GM12878 (cell line): ENCODE data around the gene DTD1. TPM values are rescaled to one million over a fixed set of nuclear protein-coding genes. Genes with fewer than 3 reads are reported as not detected.

Source experiments
- ATAC-seq: fragments of 200-7000 bp; cut with Tn5 transposase; 3 replicates; pipeline ENCODE4 v1.9.1; 2020; ENCODE audit warnings: mild to moderate bottlenecking, moderate library complexity
- BruUV-seq: library from RNA; stranded (reverse); fragments of 400-500 nt; replicated peaks from 2 replicates; lab custom pipeline; 2021; lab: Mats Ljungman, UMichigan
- CTCF ChIA-PET: fragments of 300-600 bp; sonication (Branson Sonifier 250); formaldehyde crosslinking; extraction: SDS; loops from one replicate; lab custom pipeline; 2021; ENCODE audit warnings: inconsistent platforms; lab: Yijun Ruan, JAX
- POLR2A ChIA-PET: fragments of 350-600 bp; formaldehyde crosslinking; extraction: SDS; loops from one replicate; lab custom pipeline; 2021; ENCODE audit warnings: inconsistent platforms; lab: Charles Lee
- RAD21 ChIA-PET: fragments of 300-600 bp; sonication (Branson Sonifier 250); formaldehyde crosslinking; loops from one replicate; lab custom pipeline; 2023; ENCODE audit warnings: antibody characterized with exemption; ENCODE audit not compliant: unreplicated experiment; lab: Charles Lee
- SMC1A ChIA-PET: fragments of 300-600 bp; sonication (Branson Sonifier 250); formaldehyde crosslinking; loops from one replicate; lab custom pipeline; 2023; ENCODE audit not compliant: unreplicated experiment, uncharacterized antibody; lab: Charles Lee
- DNase-seq: peaks from one replicate; pipeline ENCODE4 v3.0.0-alpha.2; 2011; ENCODE audit warnings: low read depth, low spot score
- FAIRE-seq: peaks from 3 replicates; lab custom pipeline; 2011; peaks lifted over from hg19 to GRCh38; lab: Jason Lieb, UNC
- H2AFZ ChIP-seq: 2 replicates; pipeline ENCODE4 v1.6.0; 2011; ENCODE audit warnings: low read depth, low read length, control low read depth; ENCODE audit not compliant: control insufficient read depth
- H3K27ac ChIP-seq: 2 replicates; pipeline ENCODE4 v1.5.1; 2011; ENCODE audit warnings: control low read depth; ENCODE audit not compliant: control insufficient read depth, insufficient read depth
- H3K27me3 ChIP-seq, 2 experiments: replicated peaks in 1 of 2; 2 replicates each; pipeline versions ENCODE4 v1.6.0 to v1.6.1; 2011; ENCODE audit warnings: low read length in 1 of 2; ENCODE audit not compliant: control insufficient read depth in 2 of 2, insufficient read depth in 2 of 2
- H3K36me3 ChIP-seq, 2 experiments: 2 replicates each; pipeline ENCODE4 v1.5.1; 2011; ENCODE audit warnings: low read length in 1 of 2; ENCODE audit not compliant: control insufficient read depth in 2 of 2, insufficient read depth in 2 of 2
- H3K4me1 ChIP-seq: 2 replicates; pipeline ENCODE4 v1.6.1; 2011; ENCODE audit warnings: mild to moderate bottlenecking, low read length, moderate library complexity, mixed read lengths; ENCODE audit not compliant: control insufficient read depth, insufficient read depth
- H3K4me2 ChIP-seq: 2 replicates; pipeline ENCODE4 v1.6.0; 2011; ENCODE audit warnings: control low read depth; ENCODE audit not compliant: control insufficient read depth, insufficient read depth
- H3K4me3 ChIP-seq: fragments of 200-600 bp; sonication (generic); 2 replicates; pipeline ENCODE4 v1.5.1; 2016
- H3K79me2 ChIP-seq: 2 replicates; pipeline ENCODE4 v1.6.0; 2011; ENCODE audit warnings: low read length; ENCODE audit not compliant: control insufficient read depth, insufficient read depth
- H3K9ac ChIP-seq: 2 replicates; pipeline ENCODE4 v1.8.0; 2011; ENCODE audit warnings: low read length, control low read depth, mixed read lengths; ENCODE audit not compliant: control insufficient read depth, insufficient read depth
- H3K9me3 ChIP-seq: replicated peaks from 3 replicates; pipeline ENCODE4 v1.5.1; 2011; ENCODE audit warnings: mild to moderate bottlenecking, low read length; ENCODE audit not compliant: control insufficient read depth, insufficient read depth
- H4K20me1 ChIP-seq: 2 replicates; pipeline ENCODE4 v1.6.0; 2011; ENCODE audit not compliant: control insufficient read depth, insufficient read depth
- NFYB ChIP-seq: IDR thresholded peaks from 2 replicates; pipeline ENCODE4 v1.6.1; 2011; ENCODE audit warnings: low read depth, mild to moderate bottlenecking, low read length, improper control_type of control experiment, moderate library complexity; ENCODE audit not compliant: insufficient read depth
- WGBS: methylation state at CpG from one replicate; pipeline ENCODE4 v1.1.6; 2016; ENCODE audit warnings: low lambda C conversion rate; ENCODE audit not compliant: insufficient replicate concordance, insufficient coverage; ENCODE audit errors: missing lambda C conversion rate; 5-methylcytosine and 5-hydroxymethylcytosine counted together
- in situ Hi-C: fragments of 300-500 bp; cut with MboI; formaldehyde crosslinking; loops from 9 replicates; pipeline ENCODE4 v1.14.3; 2018; ENCODE audit warnings: mixed read lengths
- intact Hi-C: fragments of 100-400 bp; cut with micrococcal nuclease; formaldehyde crosslinking; loops from one replicate; pipeline ENCODE4 v1.14.2; 2022; ENCODE audit not compliant: unreplicated experiment
- polyA plus RNA-seq, 11 experiments: library from polyadenylated mRNA; depleted of rRNA in 4 of 11; unstranded in 6 of 11; stranded (reverse) in 5 of 11; fragments of >200 nt; fragmentation: Nextera tagmentation in 4 of 11; fragmentation: Illumina TruSeq in 1 of 11; extraction: Ambion mirVana in 4 of 11; extraction: Trizol in 1 of 11; gene quantifications; 1 replicate in 1 of 11; 2 replicates in 10 of 11; pipeline versions ENCODE4 v1.2.1 to v1.2.3, GENCODE V29; 2011 to 2016; ENCODE audit warnings: inconsistent platforms in 2 of 11, missing spikeins in 2 of 11, low read depth in 1 of 11
- total RNA-seq, 4 experiments: library from RNA; depleted of rRNA in 3 of 4; stranded (reverse); fragments of >200 nt in 3 of 4; fragmentation: Illumina TruSeq in 1 of 4; extraction: Trizol in 1 of 4; gene quantifications; 2 replicates each; pipeline versions ENCODE4 v1.2.1 to v1.2.3, GENCODE V29; 2013 to 2021
- TF ChIP-seq, protein P1 (sequence below): fragments of 150-350 bp; IDR thresholded peaks from 2 replicates; pipeline ENCODE4 v1.6.1; 2014; ENCODE audit warnings: mild to moderate bottlenecking, low read depth, low read length

DTD1 gene
- total and polyA plus RNA-seq, 10 of the 15 experiments (the other 5 are each of a cell fraction or from before 2014, with no cell fraction given), result 24.3 to 99.8 (median 63.3) TPM

DNA sequence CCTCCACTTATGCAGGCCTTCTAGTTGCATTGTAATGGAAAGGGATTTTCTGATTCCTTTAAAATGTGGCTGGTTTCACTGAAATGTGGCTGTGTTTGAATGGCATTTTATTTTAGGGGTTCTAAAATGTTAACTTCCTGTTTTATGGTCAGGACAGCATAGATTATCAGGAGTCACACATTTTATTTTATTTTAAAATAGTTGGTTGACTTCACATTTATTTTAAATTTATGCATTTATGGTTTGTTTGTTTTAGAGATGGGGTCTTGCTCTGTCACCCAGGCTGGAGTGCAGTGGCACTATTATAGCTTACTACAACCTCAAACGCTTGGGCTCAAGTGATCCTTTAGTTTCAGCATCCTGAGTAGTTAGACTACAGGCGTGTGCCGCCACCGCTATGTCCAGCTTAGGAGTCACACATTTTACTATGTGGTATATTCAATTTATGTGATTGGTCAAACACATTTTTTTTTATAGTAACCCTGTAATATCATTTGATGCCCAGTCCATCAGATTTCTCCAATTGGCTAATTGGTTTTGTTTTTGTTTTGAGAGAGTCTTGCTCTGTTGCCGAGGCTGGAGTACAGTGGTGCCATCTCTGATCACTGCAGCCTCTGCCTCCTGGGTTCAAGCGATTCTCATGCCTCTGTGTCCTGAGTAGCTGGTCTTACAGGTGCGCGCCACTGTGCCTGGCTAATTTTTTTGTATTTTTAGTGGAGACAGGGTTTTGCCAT lies 2.3 kb downstream of the DTD1 start:
- SMC1A ChIA-PET, result interaction anchor here (1.1 to 2.3 kb wide), 4 partner anchors 8 to 83 kb away, joined by 3 to 10 read pairs (median 4); partner anchors contain the start of gene SEC23B
- BruUV-seq, result TSS peak; percentile 48

More for the DNA sequence above, 2.3 kb downstream of the DTD1 start:
- H2AFZ ChIP-seq, result no peak overlapping the region
- H3K9ac ChIP-seq, result no peak overlapping the region
- ChIA-PET CTCF (interaction anchor here (1.0 to 1.9 kb wide), 3 partner anchors 9 to 178 kb away, joined by 3 to 7 read pairs (median 4); no protein-coding TSS in a partner anchor), POLR2A (no interaction called here), RAD21 (interaction anchor here (1.1 to 1.7 kb wide), 2 partner anchors 42 to 83 kb away, joined by 4 read pairs; partner anchors contain the start of gene SEC23B)
- no peaks in the 10 kb centered on the region for H3K9me3 ChIP-seq
- H3K79me2 ChIP-seq, result peaks cover 19% of the 10 kb centered on the region
- H3K27ac ChIP-seq, result no peak overlapping the region
- in situ Hi-C loops, result loop anchor here (25.0 kb wide), 1 partner anchor 1422 kb away; the partner anchor contains the start of gene NAA20
- no peaks in the 10 kb centered on the region for H3K36me3 ChIP-seq
- H3K4me2 ChIP-seq, result peak overlapping the region; percentile 66
- ATAC-seq, result no peak
- H3K4me3 ChIP-seq, result peak overlapping the region; percentile 22; the same call in 1 of the 2 replicates
- TF ChIP-seq NFYB, result peak; percentile 51; the same call in 1 of the 2 replicates
- TF ChIP-seq, protein P1, sequence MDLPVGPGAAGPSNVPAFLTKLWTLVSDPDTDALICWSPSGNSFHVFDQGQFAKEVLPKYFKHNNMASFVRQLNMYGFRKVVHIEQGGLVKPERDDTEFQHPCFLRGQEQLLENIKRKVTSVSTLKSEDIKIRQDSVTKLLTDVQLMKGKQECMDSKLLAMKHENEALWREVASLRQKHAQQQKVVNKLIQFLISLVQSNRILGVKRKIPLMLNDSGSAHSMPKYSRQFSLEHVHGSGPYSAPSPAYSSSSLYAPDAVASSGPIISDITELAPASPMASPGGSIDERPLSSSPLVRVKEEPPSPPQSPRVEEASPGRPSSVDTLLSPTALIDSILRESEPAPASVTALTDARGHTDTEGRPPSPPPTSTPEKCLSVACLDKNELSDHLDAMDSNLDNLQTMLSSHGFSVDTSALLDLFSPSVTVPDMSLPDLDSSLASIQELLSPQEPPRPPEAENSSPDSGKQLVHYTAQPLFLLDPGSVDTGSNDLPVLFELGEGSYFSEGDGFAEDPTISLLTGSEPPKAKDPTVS, result no peak
- 68% methylated on average over 8 of the region's 8 CpGs for WGBS
- no peaks in the 10 kb centered on the region for H3K27me3 ChIP-seq
- H4K20me1 ChIP-seq, result no peaks in the 10 kb centered on the region
- intact Hi-C loops, result loop anchor here (5.0 kb wide), 1 partner anchor 83 kb away; the partner anchor contains the start of gene SEC23B
- no peak for DNase-seq
- H3K4me1 ChIP-seq, result no peaks in the 10 kb centered on the region
- no peak for FAIRE-seq
